ENCODE measurements around the gene GHITM. TPM values are rescaled to one million over a fixed set of nuclear protein-coding genes. Genes with fewer than 3 reads are reported as not detected.
"Not testable (repeated sequence)": the region's sequence is repeated elsewhere in the genome, so short reads cannot be mapped to it uniquely, and the experiment has no call there.

GHITM gene
- total and polyA plus RNA-seq, 2 donors from 2014 or later, result 134 to 376 TPM

GRCh38 chr10:84097787-84098353, 41.4 kb upstream of the GHITM start:
- FAIRE-seq, result peak; percentile 50
- Histone ChIP-seq H3K9me3 (ENCODE audit: control insufficient read depth in 2 of 3, insufficient read depth in 1 of 3, low read length in 3 of 3) (no peaks in the 10 kb centered on the region), H3K4me3 (ENCODE audit: low read length in 3 of 3) (no peak overlapping the region), H3K4me1 (ENCODE audit: control insufficient read depth in 2 of 3, insufficient read depth in 2 of 3, low read depth in 1 of 3, low read length in 3 of 3) (no peaks in the 10 kb centered on the region), H3K9ac (ENCODE audit: low read length in 3 of 3) (no peak overlapping the region), H3K36me3 (ENCODE audit: control insufficient read depth in 2 of 3, insufficient read depth in 3 of 3, low read length in 3 of 3) (no peaks in the 10 kb centered on the region), H3K27ac (ENCODE audit: low read depth in 2 of 2, low read length in 2 of 2) (no peak overlapping the region), H3K27me3 (ENCODE audit: control insufficient read depth, insufficient read depth, low read length) (no peaks in the 10 kb centered on the region)
- TF ChIP-seq CTCF (IDR thresholded peaks at IDR 0.05; ENCODE audit: borderline replicate concordance, extremely low read depth, insufficient read depth), result peak; percentile 39
- intact Hi-C loops (cut with DNase I), result no loop called here
- DNase-seq, result peak in 2 of 5 donors; percentile 11 to 19

- no peaks in the 10 kb centered on the region for H3K4me1 ChIP-seq (ENCODE audit: control insufficient read depth in 2 of 3, insufficient read depth in 2 of 3, low read depth in 1 of 3, low read length in 3 of 3)
- TF ChIP-seq CTCF (IDR thresholded peaks at IDR 0.05; ENCODE audit: borderline replicate concordance, extremely low read depth, insufficient read depth), result no peak
- FAIRE-seq (no peak), DNase-seq (no peak)
- H3K27ac ChIP-seq (ENCODE audit: low read depth in 2 of 2, low read length in 2 of 2), result no peak overlapping the region
- no peaks in the 10 kb centered on the region for H3K36me3 ChIP-seq (ENCODE audit: control insufficient read depth in 2 of 3, insufficient read depth in 3 of 3, low read length in 3 of 3)
- H3K27me3 ChIP-seq (ENCODE audit: control insufficient read depth, insufficient read depth, low read length), result no peaks in the 10 kb centered on the region
- H3K4me3 ChIP-seq (ENCODE audit: low read length in 3 of 3), result no peak overlapping the region
- no peak overlapping the region for H3K9ac ChIP-seq (ENCODE audit: low read length in 3 of 3)
- intact Hi-C loops (cut with DNase I), result no loop called here
- H3K9me3 ChIP-seq (ENCODE audit: control insufficient read depth in 2 of 3, insufficient read depth in 1 of 3, low read length in 3 of 3), result no peaks in the 10 kb centered on the region
Measured at GRCh38 chr10:84098667-84099066, 40.6 kb upstream of the GHITM start.

GRCh38 chr10:84101042-84101441, 38.3 kb upstream of the GHITM start:
- Histone ChIP-seq H3K9ac (ENCODE audit: low read length in 3 of 3) (no peak overlapping the region), H3K36me3 (ENCODE audit: control insufficient read depth in 2 of 3, insufficient read depth in 3 of 3, low read length in 3 of 3) (no peaks in the 10 kb centered on the region), H3K4me1 (ENCODE audit: control insufficient read depth in 2 of 3, insufficient read depth in 2 of 3, low read depth in 1 of 3, low read length in 3 of 3) (no peaks in the 10 kb centered on the region), H3K27ac (ENCODE audit: low read depth in 2 of 2, low read length in 2 of 2) (no peak overlapping the region), H3K9me3 (ENCODE audit: control insufficient read depth in 2 of 3, insufficient read depth in 1 of 3, low read length in 3 of 3) (no peaks in the 10 kb centered on the region), H3K4me3 (ENCODE audit: low read length in 3 of 3) (no peak overlapping the region), H3K27me3 (ENCODE audit: control insufficient read depth, insufficient read depth, low read length) (no peaks in the 10 kb centered on the region)
- TF ChIP-seq CTCF (IDR thresholded peaks at IDR 0.05; ENCODE audit: borderline replicate concordance, extremely low read depth, insufficient read depth), result no peak
- FAIRE-seq (no peak), DNase-seq (no peak)
- intact Hi-C loops (cut with DNase I), result no loop called here

- H3K36me3 ChIP-seq (ENCODE audit: control insufficient read depth in 2 of 3, insufficient read depth in 3 of 3, low read length in 3 of 3), result no peaks in the 10 kb centered on the region
- TF ChIP-seq CTCF (IDR thresholded peaks at IDR 0.05; ENCODE audit: borderline replicate concordance, extremely low read depth, insufficient read depth), result no peak
- no peak for FAIRE-seq
- H3K4me1 ChIP-seq (ENCODE audit: control insufficient read depth in 2 of 3, insufficient read depth in 2 of 3, low read depth in 1 of 3, low read length in 3 of 3), result no peaks in the 10 kb centered on the region
- no peak overlapping the region for H3K27ac ChIP-seq (ENCODE audit: low read depth in 2 of 2, low read length in 2 of 2)
- H3K4me3 ChIP-seq (ENCODE audit: low read length in 3 of 3), result no peak overlapping the region
- H3K27me3 ChIP-seq (ENCODE audit: control insufficient read depth, insufficient read depth, low read length), result no peaks in the 10 kb centered on the region
- no peaks in the 10 kb centered on the region for H3K9me3 ChIP-seq (ENCODE audit: control insufficient read depth in 2 of 3, insufficient read depth in 1 of 3, low read length in 3 of 3)
- no peak for DNase-seq
- intact Hi-C loops (cut with DNase I), result no loop called here
- H3K9ac ChIP-seq (ENCODE audit: low read length in 3 of 3), result no peak overlapping the region
Measured at GRCh38 chr10:84108797-84109196, 30.5 kb upstream of the GHITM start.

GRCh38 chr10:84109772-84110171, 29.5 kb upstream of the GHITM start:
- DNase-seq; H3K27ac ChIP-seq (ENCODE audit: low read depth in 2 of 2, low read length in 2 of 2); H3K36me3 ChIP-seq (ENCODE audit: control insufficient read depth in 2 of 3, insufficient read depth in 3 of 3, low read length in 3 of 3); H3K9me3 ChIP-seq (ENCODE audit: control insufficient read depth in 2 of 3, insufficient read depth in 1 of 3, low read length in 3 of 3); intact Hi-C loops (cut with DNase I); H3K9ac ChIP-seq (ENCODE audit: low read length in 3 of 3); H3K27me3 ChIP-seq (ENCODE audit: control insufficient read depth, insufficient read depth, low read length); FAIRE-seq; H3K4me3 ChIP-seq (ENCODE audit: low read length in 3 of 3); H3K4me1 ChIP-seq (ENCODE audit: control insufficient read depth in 2 of 3, insufficient read depth in 2 of 3, low read depth in 1 of 3, low read length in 3 of 3): not testable (repeated sequence)

Data from kidney (tissue), 14 donors.